PC-9 (cell line): ENCODE measurements around the gene RAB40B. TPM values are rescaled to one million over a fixed set of nuclear protein-coding genes. Genes with fewer than 3 reads are reported as not detected.

Experiments used
- BruUV-seq: library from RNA; stranded (reverse); fragments of 400-500 nt; replicated peaks from 2 replicates; lab custom pipeline; 2021; lab: Mats Ljungman, UMichigan
- CTCF ChIA-PET: fragments of 300-600 bp; sonication (Branson Sonifier 250); formaldehyde crosslinking; loops from one replicate; lab custom pipeline; 2022; ENCODE audit warnings: antibody characterized with exemption; lab: Charles Lee
- POLR2A ChIA-PET: fragments of 300-600 bp; sonication (Branson Sonifier 250); formaldehyde crosslinking; loops from one replicate; lab custom pipeline; 2022; ENCODE audit warnings: antibody characterized with exemption; ENCODE audit not compliant: unreplicated experiment; lab: Charles Lee
- DNase-seq, 2 experiments: peaks; one replicate each; pipeline versions ENCODE4 v3.0.0 to v3.0.0-alpha.2; 2015 to 2022; ENCODE audit warnings: mixed read lengths in 1 of 2
- H2AFZ ChIP-seq: fragments of 200-600 bp; sonication (generic); 2 replicates; pipeline ENCODE4 v1.8.1; 2017; ENCODE audit warnings: antibody characterized with exemption
- H3F3A ChIP-seq: fragments of 200-600 bp; sonication (generic); 2 replicates; pipeline ENCODE4 v1.8.1; 2017; ENCODE audit warnings: antibody characterized with exemption, mild to moderate bottlenecking, low read depth; ENCODE audit not compliant: insufficient read depth
- H3K27ac ChIP-seq: fragments of 200-600 bp; sonication (generic); 2 replicates; pipeline ENCODE4 v1.6.1; 2016; ENCODE audit warnings: mixed run types
- H3K27me3 ChIP-seq: fragments of 200-600 bp; sonication (generic); 2 replicates; pipeline ENCODE4 v1.6.1; 2016; ENCODE audit warnings: low read depth, mixed run types; ENCODE audit not compliant: insufficient read depth
- H3K36me3 ChIP-seq: fragments of 200-600 bp; sonication (generic); 2 replicates; pipeline ENCODE4 v1.6.1; 2016; ENCODE audit warnings: low read depth, mixed run types
- H3K4me1 ChIP-seq: fragments of 200-600 bp; sonication (generic); replicated peaks from 2 replicates; pipeline ENCODE4 v1.6.1; 2016; ENCODE audit warnings: mixed run types; ENCODE audit not compliant: insufficient read depth
- H3K4me2 ChIP-seq: fragments of 200-600 bp; sonication (generic); 2 replicates; pipeline ENCODE4 v1.6.1; 2017; ENCODE audit warnings: mixed run types
- H3K4me3 ChIP-seq: fragments of 200-600 bp; sonication (generic); 2 replicates; pipeline ENCODE4 v1.6.1; 2016; ENCODE audit warnings: mixed run types
- H3K79me2 ChIP-seq: fragments of 200-600 bp; sonication (generic); 2 replicates; pipeline ENCODE4 v1.6.1; 2017; ENCODE audit warnings: low read depth, mixed run types
- H3K9me2 ChIP-seq: fragments of 200-600 bp; sonication (generic); 2 replicates; pipeline ENCODE4 v1.8.1; 2017; ENCODE audit warnings: mild to moderate bottlenecking; ENCODE audit not compliant: insufficient read depth
- H3K9me3 ChIP-seq: fragments of 200-600 bp; sonication (generic); 2 replicates; pipeline ENCODE4 v1.8.1; 2016; ENCODE audit warnings: low read depth; ENCODE audit not compliant: insufficient read depth
- H4K20me1 ChIP-seq: fragments of 200-600 bp; sonication (generic); 2 replicates; pipeline ENCODE4 v1.8.1; 2017; ENCODE audit not compliant: insufficient read depth
- CTCF ChIP-seq: fragments of 200-600 bp; sonication (generic); conservative IDR thresholded peaks from 2 replicates; pipeline ENCODE4 v1.6.1; 2017; ENCODE audit warnings: mixed run types, antibody characterized with exemption, mild to moderate bottlenecking, moderate library complexity
- EZH2 ChIP-seq: fragments of 200-600 bp; sonication (generic); IDR thresholded peaks from 2 replicates; pipeline ENCODE4 v1.8.0; 2017; ENCODE audit warnings: antibody characterized with exemption, low read depth
- intact Hi-C: fragments of 100-400 bp; cut with micrococcal nuclease; formaldehyde crosslinking; loops from one replicate; pipeline ENCODE4 v1.10.0; 2022; ENCODE audit not compliant: unreplicated experiment
- total RNA-seq: library from RNA; stranded (reverse); gene quantifications from 2 replicates; pipeline ENCODE4 v1.2.3, GENCODE V29; 2021

RAB40B gene
- total RNA-seq, 1 experiment from 2014 or later, result 7.9 TPM

DNA sequence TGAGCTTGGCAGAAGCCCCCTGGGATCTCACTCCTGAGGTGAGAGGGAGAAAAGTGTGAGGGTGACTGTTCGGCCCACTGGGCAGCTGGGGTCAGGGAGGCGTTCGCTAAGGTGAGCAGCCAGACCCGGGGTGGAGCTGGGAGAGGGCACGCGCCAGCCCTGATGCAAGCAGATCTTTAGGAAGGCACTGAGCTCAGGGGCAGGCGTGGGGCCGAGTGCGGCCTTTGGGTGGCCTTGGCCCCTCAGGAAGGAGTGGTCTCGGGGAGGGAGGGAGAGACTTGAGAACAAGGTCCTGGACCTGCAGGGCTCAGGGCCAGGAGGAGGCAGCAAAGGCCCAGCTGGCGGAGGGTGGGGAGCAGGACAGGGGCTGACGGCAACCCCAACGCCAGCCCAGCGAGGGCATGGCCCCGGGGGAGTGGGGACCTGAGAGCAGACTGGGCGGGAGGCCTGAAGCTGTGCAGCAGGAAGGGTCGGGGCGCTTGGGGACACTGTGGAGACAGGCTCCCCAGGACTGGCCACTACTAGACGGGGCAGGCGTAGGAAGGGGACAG is 35.7 kb downstream of the RAB40B start:
- no peak for TF ChIP-seq EZH2
- no peak for TF ChIP-seq CTCF
- H3K9me3 ChIP-seq, result no peaks in the 10 kb centered on the region
- no peaks in the 10 kb centered on the region for H3K27me3 ChIP-seq
- CTCF ChIA-PET, result no interaction called here
- POLR2A ChIA-PET, result no interaction called here
- intact Hi-C loops, result no loop called here
- no peaks in the 10 kb centered on the region for H3K4me1 ChIP-seq
- no peak overlapping the region for H3K4me3 ChIP-seq
- BruUV-seq, result no TSS peak
- no peak overlapping the region for H3K27ac ChIP-seq
- H3K4me2 ChIP-seq, result no peak overlapping the region
- H2AFZ ChIP-seq, result no peak overlapping the region
- H3F3A ChIP-seq, result no peaks in the 10 kb centered on the region; the same call in 1 of the 2 replicates
- H3K36me3 ChIP-seq, result no peaks in the 10 kb centered on the region
- no peaks in the 10 kb centered on the region for H3K79me2 ChIP-seq
- no peak for DNase-seq
- no peaks in the 10 kb centered on the region for H4K20me1 ChIP-seq
- no peaks in the 10 kb centered on the region for H3K9me2 ChIP-seq

DNA sequence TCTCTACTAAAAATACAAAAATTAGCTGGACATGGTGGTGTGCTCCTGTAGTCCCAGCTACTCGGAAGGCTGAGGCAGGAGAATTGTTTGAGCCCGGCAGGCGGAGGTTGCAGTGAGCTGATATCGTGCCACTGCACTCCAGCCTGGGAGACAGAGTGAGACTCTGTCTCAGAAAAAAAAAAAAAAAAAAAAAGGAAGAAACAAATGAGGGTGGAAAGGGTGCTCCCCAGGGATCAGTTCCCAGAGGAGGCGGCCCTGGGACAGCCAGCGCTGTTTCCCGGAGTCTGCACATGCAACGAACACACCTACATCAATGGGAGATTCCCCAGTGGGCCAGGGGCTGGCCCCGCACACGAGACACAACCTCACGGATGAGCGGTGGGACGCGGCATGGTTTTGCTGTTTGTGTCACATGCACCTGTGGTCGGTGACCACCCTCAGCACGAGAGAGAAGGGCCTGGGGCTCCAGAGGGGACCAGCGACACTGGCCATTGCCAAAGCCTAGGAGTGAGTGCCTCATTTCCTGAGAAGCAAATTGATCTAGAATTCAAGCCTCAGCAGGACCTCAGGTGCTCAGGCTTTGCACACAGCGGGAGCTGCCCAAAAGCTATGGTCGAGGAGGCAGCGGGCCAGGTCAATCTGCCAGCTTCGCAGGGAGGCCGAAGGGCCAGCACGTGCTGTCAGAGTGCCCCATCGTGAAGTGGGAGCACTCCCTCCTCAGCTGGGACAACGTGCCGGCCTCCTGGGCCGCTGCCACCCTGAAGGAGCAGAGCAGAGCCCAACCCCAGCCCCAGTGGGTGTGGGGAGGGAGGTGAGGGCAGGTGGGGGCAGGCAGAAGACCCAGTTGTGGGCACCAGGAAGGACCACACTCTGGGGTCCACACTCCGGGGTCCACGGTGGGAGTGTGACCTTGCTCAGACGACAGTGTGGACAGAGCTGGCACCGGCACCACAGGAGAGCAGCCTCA is 36.5 kb downstream of the RAB40B start:
- Histone ChIP-seq H3K79me2 (no peaks in the 10 kb centered on the region), H3K4me3 (no peak overlapping the region), H2AFZ (no peak overlapping the region), H3K4me1 (no peaks in the 10 kb centered on the region), H3K9me3 (no peaks in the 10 kb centered on the region), H3K4me2 (no peak overlapping the region), H3K27me3 (no peaks in the 10 kb centered on the region), H3K9me2 (no peaks in the 10 kb centered on the region), H3K27ac (no peak overlapping the region), H4K20me1 (no peaks in the 10 kb centered on the region), H3F3A (no peaks in the 10 kb centered on the region; the same call in 1 of the 2 replicates), H3K36me3 (no peaks in the 10 kb centered on the region)
- intact Hi-C loops, result no loop called here
- no TSS peak for BruUV-seq
- TF ChIP-seq EZH2, result no peak
- no peak for TF ChIP-seq CTCF
- CTCF ChIA-PET, result no interaction called here
- no peak for DNase-seq
- POLR2A ChIA-PET, result no interaction called here

DNA sequence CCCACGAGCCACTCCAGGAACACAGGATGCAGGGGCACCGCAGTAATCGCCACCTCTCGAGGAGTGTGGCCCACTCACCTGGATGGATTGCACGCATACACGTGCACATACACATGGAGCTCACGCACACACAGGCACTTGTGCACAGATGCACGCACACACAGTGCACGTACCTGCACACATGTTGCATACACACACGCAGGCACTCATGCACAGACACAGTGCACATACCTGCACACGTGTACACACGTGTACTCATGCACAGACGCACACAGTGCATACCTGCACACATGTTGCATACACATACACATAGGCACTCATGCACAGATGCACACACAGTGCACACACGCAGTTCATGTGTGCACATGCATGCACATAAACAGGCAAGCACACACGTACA is 38.6 kb downstream of the RAB40B start:
- H3K27ac ChIP-seq, result no peak overlapping the region
- H2AFZ ChIP-seq, result no peak overlapping the region
- peaks cover 6% of the 10 kb centered on the region for H3K4me1 ChIP-seq
- no TSS peak for BruUV-seq
- no peaks in the 10 kb centered on the region for H3K27me3 ChIP-seq
- intact Hi-C loops, result no loop called here
- H3K9me2 ChIP-seq, result no peaks in the 10 kb centered on the region
- peaks cover 3% of the 10 kb centered on the region; the same call in 1 of the 2 replicates for H3F3A ChIP-seq
- no peak overlapping the region for H3K4me3 ChIP-seq
- no peaks in the 10 kb centered on the region for H3K36me3 ChIP-seq
- no peak for DNase-seq
- ChIA-PET POLR2A (no interaction called here), CTCF (no interaction called here)
- H3K79me2 ChIP-seq, result no peaks in the 10 kb centered on the region
- H3K4me2 ChIP-seq, result no peak overlapping the region
- H3K9me3 ChIP-seq, result no peaks in the 10 kb centered on the region
- TF ChIP-seq EZH2 (no peak), CTCF (no peak)
- H4K20me1 ChIP-seq, result no peaks in the 10 kb centered on the region
